Activated CD8-positive, alpha-beta memory T cell treated with anti-CD3 and anti-CD28 coated beads for 36 hours (primary cell): Measurements from ENCODE around the gene LZTS2. TPM values are rescaled to one million over a fixed set of nuclear protein-coding genes. Genes with fewer than 3 reads are reported as not detected.

ENCODE experiments used
- CTCF ChIA-PET: fragments of 350-600 bp; sonication (Branson Sonifier 250); formaldehyde crosslinking; loops from one replicate; lab custom pipeline; 2021; ENCODE audit warnings: antibody characterized with exemption; lab: Charles Lee
- POLR2A ChIA-PET: fragments of 350-600 bp; sonication (Branson Sonifier 250); formaldehyde crosslinking; loops from one replicate; lab custom pipeline; 2021; ENCODE audit warnings: antibody characterized with exemption; lab: Charles Lee
- total RNA-seq, 2 experiments: library from RNA; stranded (reverse); gene quantifications; one replicate each; pipeline ENCODE4 v1.2.3, GENCODE V29; 2021

LZTS2 gene
- total RNA-seq, 2 experiments from 2014 or later: 14.2 to 14.8 TPM

DNA sequence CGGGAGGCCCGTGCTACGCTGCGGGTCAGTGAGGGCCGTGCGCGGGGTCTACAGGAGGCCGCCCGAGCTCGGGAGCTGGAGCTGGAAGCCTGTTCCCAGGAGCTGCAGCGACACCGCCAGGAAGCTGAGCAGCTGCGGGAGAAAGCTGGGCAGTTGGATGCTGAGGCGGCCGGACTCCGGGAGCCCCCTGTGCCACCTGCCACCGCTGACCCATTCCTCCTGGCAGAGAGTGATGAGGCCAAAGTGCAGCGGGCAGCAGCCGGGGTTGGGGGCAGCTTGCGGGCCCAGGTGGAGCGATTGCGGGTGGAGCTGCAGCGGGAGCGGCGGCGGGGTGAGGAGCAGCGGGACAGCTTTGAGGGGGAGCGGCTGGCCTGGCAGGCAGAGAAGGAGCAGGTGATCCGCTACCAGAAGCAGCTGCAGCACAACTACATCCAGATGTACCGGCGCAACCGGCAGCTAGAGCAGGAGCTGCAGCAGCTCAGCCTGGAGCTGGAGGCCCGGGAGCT lies 7.0 kb downstream of the LZTS2 start:
- CTCF ChIA-PET: interaction anchor here (1.1 to 2.2 kb wide), 2 partner anchors 7 to 9 kb away, joined by 3 to 7 read pairs; no protein-coding TSS in a partner anchor
- POLR2A ChIA-PET: interaction anchor here (1.0 kb wide), 1 partner anchor 14 kb away, joined by 4 read pairs; no protein-coding TSS in a partner anchor

GRCh38 chr10:101007099-101007711 lies 7.6 kb downstream of the LZTS2 start:
- POLR2A ChIA-PET: no interaction called here

DNA sequence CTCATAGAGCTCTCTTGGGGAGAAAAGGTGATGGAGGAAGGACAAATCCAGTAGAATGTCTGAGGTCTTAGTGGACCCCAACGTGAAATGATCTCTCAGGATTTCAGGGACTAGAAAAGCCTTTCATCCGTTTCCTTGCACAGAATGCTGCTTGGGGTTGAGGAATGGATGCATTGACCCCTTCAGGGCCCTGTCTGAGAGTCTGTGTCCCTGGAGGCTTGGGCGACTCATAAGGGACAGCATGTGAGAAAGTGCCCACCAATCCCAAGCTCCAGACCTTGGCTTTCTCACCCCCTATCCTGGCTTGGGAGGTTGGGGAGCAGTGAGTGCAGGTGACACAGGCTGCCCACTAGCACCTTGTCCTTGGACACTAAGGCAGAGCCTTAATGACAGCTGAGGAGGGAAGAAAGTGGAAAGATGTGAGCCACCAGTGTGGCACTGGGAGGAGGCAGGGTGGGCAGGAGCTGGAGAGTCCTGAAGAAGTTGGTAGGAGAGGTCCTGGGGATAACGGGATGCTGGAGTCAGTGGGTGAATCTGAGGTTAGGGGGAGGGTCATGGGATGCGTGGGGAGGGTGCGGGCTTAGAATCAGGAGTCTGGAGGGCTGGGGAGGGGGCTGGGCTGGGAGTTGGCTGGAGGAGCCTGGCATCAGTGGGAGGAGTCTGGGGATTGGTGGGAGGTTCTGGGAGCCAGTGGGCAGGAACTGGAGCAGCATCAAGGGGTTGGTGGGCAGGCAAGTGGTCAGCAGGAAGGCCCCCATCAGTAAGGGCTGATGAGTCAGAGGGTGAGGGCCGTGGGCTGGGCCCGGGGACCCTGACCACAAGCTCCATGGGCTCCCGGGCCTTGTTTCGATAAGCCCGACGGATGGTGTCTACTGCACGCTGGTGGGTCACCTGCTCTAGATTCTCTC lies 8.6 kb downstream of the LZTS2 start:
- ChIA-PET CTCF (interaction anchor here (0.9 to 1.9 kb wide), 5 partner anchors 9 to 11 kb away, joined by 3 to 6 read pairs (median 3); partner anchors contain the start of gene LZTS2), POLR2A (no interaction called here)

More at GRCh38 chr10:101007099-101007711, 7.6 kb downstream of the LZTS2 start:
- CTCF ChIA-PET: interaction anchor here (1.1 kb wide), 2 partner anchors 10 to 12 kb away, joined by 3 read pairs; no protein-coding TSS in a partner anchor

DNA sequence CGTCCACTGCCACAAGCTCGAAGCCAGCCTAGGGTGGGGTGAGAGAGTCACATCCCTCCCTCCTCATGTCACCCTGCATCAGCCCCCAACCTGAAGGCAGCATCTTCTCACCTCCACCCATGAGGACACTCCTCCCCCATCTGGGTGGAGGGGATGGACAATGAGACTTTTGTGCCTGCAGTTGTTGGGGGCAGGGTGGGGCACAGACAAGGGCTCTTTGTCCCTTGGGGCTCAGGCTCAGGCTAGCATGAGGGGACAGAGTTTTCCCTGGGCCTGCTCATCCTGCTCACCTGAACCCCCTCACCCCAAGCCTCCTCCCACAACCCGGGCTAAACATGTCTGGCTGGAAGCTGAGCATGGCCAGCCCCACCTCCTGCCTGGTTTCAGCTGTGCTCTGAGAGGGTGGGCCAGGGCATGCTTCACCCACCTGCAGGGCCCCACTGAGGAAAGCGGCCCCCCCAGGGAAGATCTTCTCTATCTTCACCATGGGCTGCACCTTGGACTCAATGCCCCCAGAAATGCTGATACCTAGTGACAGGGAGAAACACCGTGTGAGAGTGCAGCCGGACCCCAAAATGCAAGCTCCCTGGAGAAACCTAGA lies 9.3 kb downstream of the LZTS2 start:
- ChIA-PET POLR2A (no interaction called here), CTCF (interaction anchor here (1.5 to 1.9 kb wide), 2 partner anchors 10 to 11 kb away, joined by 5 to 6 read pairs; no protein-coding TSS in a partner anchor)

GRCh38 chr10:101010329-101010728 lies 10.7 kb downstream of the LZTS2 start:
- ChIA-PET POLR2A (no interaction called here), CTCF (interaction anchor here (1.1 to 2.2 kb wide), 2 partner anchors 8 to 11 kb away, joined by 4 to 14 read pairs; partner anchors contain the start of gene LZTS2)

DNA sequence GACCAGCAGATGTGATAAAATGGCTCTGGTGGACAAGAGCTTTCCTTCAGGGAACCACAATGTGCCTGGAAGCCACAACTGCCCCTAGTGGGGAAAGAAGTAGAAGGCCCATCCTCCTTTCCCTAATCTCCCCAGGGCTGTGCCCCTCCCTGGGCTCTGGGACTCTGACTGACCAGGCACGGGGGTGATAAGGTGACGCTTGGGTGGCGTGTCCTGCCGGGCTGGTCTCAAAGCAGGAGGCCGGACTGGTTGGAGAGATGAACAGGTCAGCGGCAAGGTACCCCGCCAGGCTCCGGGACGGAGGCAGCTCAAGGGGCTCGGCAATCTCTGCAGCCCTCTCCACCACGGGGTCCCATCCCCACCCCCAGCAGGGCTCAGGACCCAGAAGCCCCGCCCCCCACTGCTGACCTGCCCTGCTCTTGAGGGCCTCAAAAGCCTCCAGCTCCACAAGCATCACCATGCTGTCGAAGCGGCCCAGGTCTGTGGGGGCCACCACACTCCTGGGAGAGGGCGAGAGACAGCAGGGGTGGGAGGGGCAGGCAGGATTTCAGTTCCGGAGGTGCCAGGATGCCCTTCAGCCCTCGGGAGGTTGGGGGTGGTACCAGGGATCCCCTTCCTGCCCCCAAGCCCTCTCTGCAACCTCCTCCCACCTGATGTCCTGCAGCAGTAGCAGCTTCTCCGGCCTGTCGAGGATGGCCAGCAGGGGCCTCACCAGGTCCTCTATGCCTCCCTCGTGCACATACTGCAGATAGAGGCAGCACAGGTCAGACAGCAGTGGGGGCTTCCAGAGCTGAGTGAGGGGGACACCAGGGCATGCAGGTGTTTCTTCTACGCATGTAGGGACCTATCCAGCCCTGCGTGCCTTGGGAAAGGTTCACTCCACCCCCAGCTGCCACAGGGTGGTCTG lies 12.2 kb downstream of the LZTS2 start:
- POLR2A ChIA-PET: no interaction called here
- CTCF ChIA-PET: interaction anchor here (0.9 to 2.2 kb wide), 4 partner anchors 9 to 18 kb away, joined by 3 to 14 read pairs (median 4); partner anchors contain the start of gene LZTS2

- POLR2A ChIA-PET: no interaction called here
- CTCF ChIA-PET: interaction anchor here (0.9 to 2.2 kb wide), 4 partner anchors 10 to 17 kb away, joined by 3 to 14 read pairs (median 4); partner anchors contain the start of gene LZTS2
These were observed 13.1 kb downstream of the LZTS2 start for GRCh38 chr10:101012525-101013364.

GRCh38 chr10:101013365-101013825 lies 13.8 kb downstream of the LZTS2 start:
- ChIA-PET CTCF (interaction anchor here (0.6 to 4.6 kb wide), 15 partner anchors 8 to 547 kb away, joined by 3 to 36 read pairs (median 6); partner anchors contain the start of genes KAZALD1, LZTS2, PDZD7 and SFXN3), POLR2A (interaction anchor here (0.7 kb wide), 1 partner anchor 179 kb away, joined by 4 read pairs; no protein-coding TSS in a partner anchor)

DNA sequence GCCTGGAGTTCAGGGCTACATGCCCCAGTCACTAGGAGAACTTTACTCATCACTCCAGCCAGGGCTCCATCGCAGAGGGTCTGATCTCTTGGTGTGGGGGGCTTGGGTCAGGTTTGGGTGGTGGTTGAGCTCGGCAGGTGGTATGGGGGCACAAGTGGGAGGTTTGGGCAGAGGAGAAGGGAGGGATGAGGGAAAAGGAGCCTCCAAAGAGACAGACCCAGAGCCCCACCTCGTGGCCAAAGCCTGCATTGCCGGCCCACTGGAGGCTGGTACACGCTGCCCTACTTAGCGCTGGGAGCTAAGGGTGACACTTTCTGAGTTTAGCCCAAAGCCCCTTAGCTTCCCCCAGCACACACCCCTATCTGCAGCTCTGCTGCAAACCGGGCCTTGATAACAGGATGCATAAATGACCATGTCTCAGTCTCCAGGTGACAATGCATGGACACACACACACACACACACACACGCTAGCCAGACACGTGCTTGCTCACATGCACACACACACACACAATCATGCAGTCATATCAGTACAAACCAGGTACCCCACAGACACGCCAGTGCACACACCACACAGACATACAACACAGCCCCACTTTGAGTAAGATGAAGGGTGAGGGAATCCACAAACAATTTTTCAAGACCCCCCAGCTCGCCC lies 14.7 kb downstream of the LZTS2 start:
- ChIA-PET CTCF (interaction anchor here (0.7 to 4.6 kb wide), 23 partner anchors 9 to 546 kb away, joined by 3 to 36 read pairs (median 5); partner anchors contain the start of genes KAZALD1, LZTS2, PDZD7 and SFXN3), POLR2A (interaction anchor here (0.6 to 0.7 kb wide), 3 partner anchors 16 to 180 kb away, joined by 3 to 5 read pairs (median 4); partner anchors contain the start of gene PDZD7)

GRCh38 chr10:101014966-101015581 lies 15.5 kb downstream of the LZTS2 start:
- ChIA-PET POLR2A (interaction anchor here (0.6 kb wide), 2 partner anchors 46 to 1699 kb away, joined by 3 read pairs; partner anchors contain the start of gene ARL3), CTCF (interaction anchor here (0.6 to 4.6 kb wide), 22 partner anchors 8 to 573 kb away, joined by 3 to 36 read pairs (median 6); partner anchors contain the start of genes KAZALD1, LZTS2, PDZD7 and SEMA4G)

- CTCF ChIA-PET: interaction anchor here (0.6 to 4.6 kb wide), 13 partner anchors 13 to 1047 kb away, joined by 3 to 36 read pairs (median 7); partner anchors contain the start of genes KAZALD1, LZTS2, PDZD7 and SEMA4G
- POLR2A ChIA-PET: no interaction called here
These were observed 16.0 kb downstream of the LZTS2 start for GRCh38 chr10:101015582-101015973.

- CTCF ChIA-PET: interaction anchor here (1.1 to 4.6 kb wide), 5 partner anchors 12 to 275 kb away, joined by 3 to 25 read pairs (median 5); partner anchors contain the start of genes KAZALD1 and SEMA4G
These were observed 17.2 kb downstream of the LZTS2 start for GRCh38 chr10:101016814-101017213.

GRCh38 chr10:101018118-101018599 lies 18.6 kb downstream of the LZTS2 start:
- POLR2A ChIA-PET: no interaction called here
- CTCF ChIA-PET: interaction anchor here (1.1 to 3.0 kb wide), 11 partner anchors 8 to 123 kb away, joined by 3 to 23 read pairs (median 6); partner anchors contain the start of genes KAZALD1, PDZD7 and SFXN3

More at GRCh38 chr10:101016814-101017213, 17.2 kb downstream of the LZTS2 start:
- POLR2A ChIA-PET: no interaction called here

GRCh38 chr10:101018600-101019439 lies 19.2 kb downstream of the LZTS2 start:
- POLR2A ChIA-PET: no interaction called here
- CTCF ChIA-PET: interaction anchor here (0.6 to 3.0 kb wide), 16 partner anchors 8 to 123 kb away, joined by 3 to 23 read pairs (median 5); partner anchors contain the start of genes KAZALD1, PDZD7 and SFXN3
